ENCODE data around the gene OR12D3. TPM values are rescaled to one million over a fixed set of nuclear protein-coding genes. Genes with fewer than 3 reads are reported as not detected.
"Not testable (repeated sequence)": the region's sequence is repeated elsewhere in the genome, so short reads cannot be mapped to it uniquely, and the experiment has no call there.

Gene OR12D3
- polyA plus RNA-seq, 2 of the 4 experiments (the other 2 are of a cell fraction) = not detected

DNA sequence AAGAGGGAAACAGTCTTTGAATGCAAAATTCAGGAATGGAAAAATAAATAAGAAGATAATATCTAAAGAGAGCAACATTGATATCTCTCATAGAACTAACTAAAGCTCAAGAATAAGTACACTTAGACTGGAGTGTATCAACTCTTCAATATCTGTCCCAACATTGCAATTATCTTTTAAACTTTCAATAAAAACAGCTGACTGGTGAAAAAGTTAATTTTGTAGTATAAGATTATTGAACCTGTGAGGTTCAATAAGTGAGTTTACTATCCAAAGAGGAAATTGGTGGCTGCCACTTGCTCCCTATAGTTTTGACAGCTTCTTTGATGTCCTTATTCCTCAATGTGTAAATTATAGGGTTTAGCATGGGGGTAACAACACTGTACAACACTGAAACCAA is 20.1 kb downstream of the OR12D3 start:
- no peak for DNase-seq (ENCODE audit: low read depth in 1 of 2, low spot score in 1 of 2)
- no peak for ATAC-seq
- CTCF ChIA-PET = no interaction called here
- no peaks in the 10 kb centered on the region for H3K4me1 ChIP-seq
- H3K4me3 ChIP-seq = no peak overlapping the region
- H3K4me2 ChIP-seq = no peak overlapping the region
- TF ChIP-seq MAFK (IDR thresholded peaks at IDR 0.05; ENCODE audit: partially characterized antibody) (peak; percentile 29), RAD21 (conservative IDR thresholded peaks at IDR 0.05 in 1 of 2, IDR thresholded peaks at IDR 0.05 in 1 of 2) (no peak), JUN (IDR thresholded peaks at IDR 0.05) (no peak), POLR2A (IDR thresholded peaks at IDR 0.05; ENCODE audit: low read length) (no peak), FOXS1 (CRISPR knock-in tag; IDR thresholded peaks at IDR 0.05) (no peak), RNF2 (IDR thresholded peaks at IDR 0.05; ENCODE audit: borderline replicate concordance, low read depth) (no peak)
- TF ChIP-seq, protein P1, sequence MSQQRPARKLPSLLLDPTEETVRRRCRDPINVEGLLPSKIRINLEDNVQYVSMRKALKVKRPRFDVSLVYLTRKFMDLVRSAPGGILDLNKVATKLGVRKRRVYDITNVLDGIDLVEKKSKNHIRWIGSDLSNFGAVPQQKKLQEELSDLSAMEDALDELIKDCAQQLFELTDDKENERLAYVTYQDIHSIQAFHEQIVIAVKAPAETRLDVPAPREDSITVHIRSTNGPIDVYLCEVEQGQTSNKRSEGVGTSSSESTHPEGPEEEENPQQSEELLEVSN (IDR thresholded peaks at IDR 0.05; ENCODE audit: borderline replicate concordance, low read depth) = no peak
- H3K9me3 ChIP-seq = no peaks in the 10 kb centered on the region
- H3K27ac ChIP-seq = no peak overlapping the region
- no peak for FAIRE-seq
- POLR2A ChIA-PET = no interaction called here

DNA sequence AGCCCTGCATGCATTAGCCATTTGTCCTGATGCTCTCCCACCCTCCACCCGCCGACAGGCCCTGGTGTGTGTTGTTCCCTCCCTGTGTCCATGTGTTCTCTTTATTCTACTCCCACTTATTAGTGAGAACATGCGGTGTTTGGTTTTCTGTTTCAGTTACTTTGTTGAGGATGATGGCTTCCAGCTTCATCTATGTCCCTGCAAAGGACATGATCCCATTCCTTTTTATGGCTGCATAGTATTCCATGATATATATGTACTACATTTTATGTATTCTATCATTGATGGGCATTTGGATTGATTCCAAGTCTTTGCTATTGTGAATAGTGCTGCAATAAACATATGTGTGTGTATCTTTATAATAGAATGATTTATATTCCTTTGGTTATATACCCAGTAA is 25.7 kb downstream of the OR12D3 start:
- H3K4me1 ChIP-seq; POLR2A ChIA-PET; H3K4me2 ChIP-seq; H3K27ac ChIP-seq; H3K4me3 ChIP-seq; DNase-seq (ENCODE audit: low read depth in 1 of 2, low spot score in 1 of 2); ATAC-seq; CTCF ChIA-PET; H3K9me3 ChIP-seq; FAIRE-seq: not testable (repeated sequence)
- 48% methylated on average over 3 of the region's 3 CpGs for WGBS (ENCODE audit: missing lambda C conversion rate)

DNA sequence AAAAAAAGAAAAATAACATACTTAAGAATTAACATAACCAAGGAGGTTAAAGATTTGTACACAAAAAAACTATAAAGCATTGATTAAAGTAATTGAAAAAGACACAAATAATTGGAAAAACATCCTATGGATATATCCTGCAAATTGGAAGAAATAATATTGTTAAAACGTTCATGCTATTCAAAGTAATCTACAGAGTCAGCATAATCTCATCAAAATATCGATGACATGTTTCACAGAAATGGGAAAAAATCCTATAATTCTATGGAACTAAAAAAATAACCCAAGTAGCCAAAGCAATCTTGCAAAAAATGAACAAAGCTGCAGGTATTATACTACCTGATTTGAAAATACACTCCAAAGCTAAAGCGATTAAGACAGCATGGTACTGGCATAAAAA is 29.7 kb downstream of the OR12D3 start:
- Histone ChIP-seq H3K4me3 (no peak overlapping the region), H3K9me3 (no peaks in the 10 kb centered on the region), H3K4me1 (no peaks in the 10 kb centered on the region), H3K4me2 (no peak overlapping the region), H3K27ac (no peak overlapping the region)
- ChIA-PET POLR2A (no interaction called here), CTCF (no interaction called here)
- DNase-seq (ENCODE audit: low read depth in 1 of 2, low spot score in 1 of 2) = no peak
- TF ChIP-seq SREBF2 (IDR thresholded peaks at IDR 0.05) = no peak
- TF ChIP-seq CHD2 (IDR thresholded peaks at IDR 0.05; ENCODE audit: low read length, partially characterized antibody) = no peak
- no peak for TF ChIP-seq RARB (CRISPR knock-in tag; IDR thresholded peaks at IDR 0.05)
- no peak for TF ChIP-seq HOXA7 (CRISPR knock-in tag; IDR thresholded peaks at IDR 0.05)
- TF ChIP-seq MAFK (IDR thresholded peaks at IDR 0.05; ENCODE audit: partially characterized antibody) = peak; percentile 40
- 8% methylated on average over 3 of the region's 3 CpGs for whole genome bisulfite sequencing (ENCODE audit: missing lambda C conversion rate)
- no peak for ATAC-seq
- FAIRE-seq = no peak

DNA sequence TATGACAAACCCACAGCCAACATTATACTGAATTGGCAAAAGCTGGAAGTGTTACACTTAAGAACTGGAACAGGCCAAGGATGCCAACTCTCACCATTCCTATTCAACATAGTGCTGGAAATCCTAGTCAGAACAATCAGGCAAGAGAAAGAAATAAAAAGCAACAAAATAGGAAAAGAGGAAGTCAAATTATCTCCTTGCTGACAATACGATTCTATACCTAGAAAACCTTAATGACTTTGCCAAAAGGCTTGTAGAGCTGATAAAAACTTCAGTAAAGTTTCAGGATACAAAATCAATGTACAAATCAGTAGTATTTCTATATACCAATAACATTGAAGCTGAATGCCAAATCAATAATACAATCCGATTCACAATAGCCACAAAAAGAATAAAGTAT is 38.8 kb downstream of the OR12D3 start:
- ChIA-PET POLR2A (no interaction called here), CTCF (no interaction called here)
- Histone ChIP-seq H3K27ac (no peak overlapping the region), H3K9me3 (no peaks in the 10 kb centered on the region), H3K4me2 (no peak overlapping the region), H3K4me3 (no peak overlapping the region), H3K4me1 (no peaks in the 10 kb centered on the region)
- no peak for ATAC-seq
- FAIRE-seq = no peak
- TF ChIP-seq, protein P2, sequence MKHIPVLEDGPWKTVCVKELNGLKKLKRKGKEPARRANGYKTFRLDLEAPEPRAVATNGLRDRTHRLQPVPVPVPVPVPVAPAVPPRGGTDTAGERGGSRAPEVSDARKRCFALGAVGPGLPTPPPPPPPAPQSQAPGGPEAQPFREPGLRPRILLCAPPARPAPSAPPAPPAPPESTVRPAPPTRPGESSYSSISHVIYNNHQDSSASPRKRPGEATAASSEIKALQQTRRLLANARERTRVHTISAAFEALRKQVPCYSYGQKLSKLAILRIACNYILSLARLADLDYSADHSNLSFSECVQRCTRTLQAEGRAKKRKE (CRISPR knock-in tag; IDR thresholded peaks at IDR 0.05; ENCODE audit: low read depth) = no peak
- TF ChIP-seq RAD21 (conservative IDR thresholded peaks at IDR 0.05 in 1 of 2, IDR thresholded peaks at IDR 0.05 in 1 of 2) = no peak
- TF ChIP-seq MAFK (IDR thresholded peaks at IDR 0.05; ENCODE audit: partially characterized antibody) = no peak
- no peak for TF ChIP-seq HEYL (CRISPR knock-in tag; IDR thresholded peaks at IDR 0.05)
- TF ChIP-seq ZNF302 (CRISPR knock-in tag; IDR thresholded peaks at IDR 0.05) = no peak
- TF ChIP-seq, protein P3, sequence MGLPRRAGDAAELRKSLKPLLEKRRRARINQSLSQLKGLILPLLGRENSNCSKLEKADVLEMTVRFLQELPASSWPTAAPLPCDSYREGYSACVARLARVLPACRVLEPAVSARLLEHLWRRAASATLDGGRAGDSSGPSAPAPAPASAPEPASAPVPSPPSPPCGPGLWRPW (IDR thresholded peaks at IDR 0.05) = no peak
- WGBS (ENCODE audit: missing lambda C conversion rate) = 4% methylated on average over 2 of the region's 2 CpGs
- no peak for DNase-seq (ENCODE audit: low read depth in 1 of 2, low spot score in 1 of 2)

DNA sequence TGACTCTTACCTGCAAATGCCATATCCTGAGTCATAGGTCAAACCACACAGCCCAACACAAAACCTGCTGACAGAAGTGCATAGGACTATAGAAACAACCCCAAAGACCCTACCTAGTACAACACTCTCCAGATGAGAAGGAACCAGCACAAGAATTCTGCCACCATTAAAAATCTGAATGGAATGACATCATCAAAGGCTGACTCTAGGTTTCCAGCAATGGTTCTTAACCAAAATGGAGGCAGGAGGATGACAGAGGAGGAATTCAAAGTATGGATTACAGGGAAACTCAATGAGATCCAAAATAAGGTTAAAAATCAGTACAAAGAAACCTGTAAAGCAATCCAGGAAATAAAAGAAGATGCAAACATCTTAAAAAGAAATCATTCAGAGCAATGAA is 42.4 kb downstream of the OR12D3 start:
- no peak overlapping the region for H3K27ac ChIP-seq
- ChIA-PET CTCF (no interaction called here), POLR2A (no interaction called here)
- TF ChIP-seq RFX5 (IDR thresholded peaks at IDR 0.05) (no peak), ZFP36 (IDR thresholded peaks at IDR 0.05; ENCODE audit: borderline replicate concordance, partially characterized antibody) (no peak), HDAC2 (IDR thresholded peaks at IDR 0.05) (no peak), ZNF302 (CRISPR knock-in tag; IDR thresholded peaks at IDR 0.05) (no peak), EP300 (IDR thresholded peaks at IDR 0.05) (no peak), GATA3 (IDR thresholded peaks at IDR 0.05; ENCODE audit: borderline replicate concordance) (no peak), SREBF2 (IDR thresholded peaks at IDR 0.05) (no peak), FOSB (CRISPR knock-in tag; IDR thresholded peaks at IDR 0.05) (no peak)
- H3K4me1 ChIP-seq = no peaks in the 10 kb centered on the region
- H3K9me3 ChIP-seq = no peaks in the 10 kb centered on the region
- DNase-seq (ENCODE audit: low read depth in 1 of 2, low spot score in 1 of 2) (no peak), ATAC-seq (no peak), FAIRE-seq (no peak)
- no peak overlapping the region for H3K4me2 ChIP-seq
- H3K4me3 ChIP-seq = no peak overlapping the region

All from A549 (cell line).